HFFc6 (cell line): ENCODE measurements around the gene DNAH11. TPM values are rescaled to one million over a fixed set of nuclear protein-coding genes. Genes with fewer than 3 reads are reported as not detected.

Experiments
- DNase-seq: peaks from one replicate; pipeline ENCODE4 v3.0.0-alpha.2; 2018
- H3K27ac Mint-ChIP-seq: 2 replicates; pipeline ENCODE4 v1.8.0; 2020; ENCODE audit warnings: mild to moderate bottlenecking, mixed read lengths
- H3K27me3 Mint-ChIP-seq: 2 replicates; pipeline ENCODE4 v1.8.0; 2021; ENCODE audit warnings: mild to moderate bottlenecking, moderate library complexity, mixed read lengths; ENCODE audit not compliant: insufficient read depth
- H3K36me3 Mint-ChIP-seq: 2 replicates; pipeline ENCODE4 v1.8.0; 2021; ENCODE audit warnings: low read depth, mixed read lengths
- H3K4me1 Mint-ChIP-seq: 2 replicates; pipeline ENCODE4 v1.8.0; 2020; ENCODE audit warnings: low read depth, mixed read lengths
- H3K4me3 Mint-ChIP-seq: 2 replicates; pipeline ENCODE4 v1.8.0; 2020; ENCODE audit warnings: mild to moderate bottlenecking, moderate library complexity, mixed read lengths
- H3K9me3 Mint-ChIP-seq: 2 replicates; pipeline ENCODE4 v1.8.0; 2020; ENCODE audit warnings: mild to moderate bottlenecking, mixed read lengths
- CTCF ChIP-seq: fragments of 200-600 bp; sonication (generic); IDR thresholded peaks from 2 replicates; pipeline ENCODE4 v1.5.0; 2021; ENCODE audit warnings: antibody characterized with exemption, mild to moderate bottlenecking
- total RNA-seq, 6 experiments: library from RNA; stranded (reverse); fragmentation: NEBNext Ultra II Directional; extraction: Animal tissue kit (Norgen Biotek cat#: 25700); gene quantifications; 2 replicates in 1 of 6; 3 replicates in 5 of 6; pipeline ENCODE4 v1.2.3, GENCODE V29; 2021

DNAH11 gene
- total RNA-seq, 6 experiments from 2014 or later: 1.2 to 2.4 (median 2.1) TPM

- no peaks in the 10 kb centered on the region; the same call in none of the 2 replicates for H3K27me3 Mint-ChIP-seq
Observed at GRCh38 chr7:21766218-21766617, 223.4 kb downstream of the DNAH11 start.

DNA sequence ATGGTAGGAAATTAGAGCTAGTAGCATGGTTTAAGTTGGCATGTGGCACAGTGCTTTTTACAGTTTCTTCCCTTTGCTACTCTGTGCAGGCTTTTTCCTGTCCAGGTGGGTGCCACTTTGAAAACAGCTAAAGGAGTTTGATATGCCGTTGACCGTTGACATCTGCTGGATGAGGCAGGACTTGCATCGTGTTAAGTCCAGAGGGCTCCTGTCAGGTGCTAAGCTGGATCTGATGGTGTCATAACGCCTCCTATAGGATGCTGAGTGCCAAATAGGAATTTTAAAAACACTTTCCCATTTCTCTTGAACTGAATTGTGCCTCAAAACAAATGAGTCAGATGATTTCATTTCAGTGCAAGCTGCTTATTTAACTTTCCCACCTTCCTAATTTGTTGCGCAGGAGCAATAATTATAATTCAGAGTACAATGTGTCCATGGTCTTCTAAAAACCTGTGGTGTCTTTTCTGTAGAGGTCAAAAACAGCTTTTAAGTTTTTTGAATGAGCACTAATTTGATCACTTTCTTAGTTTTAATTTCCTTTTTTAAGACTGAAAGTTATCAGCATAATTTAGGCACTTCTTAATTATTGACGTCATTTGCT is 224.6 kb downstream of the DNAH11 start:
- DNase-seq: peak; percentile 42
- H3K36me3 Mint-ChIP-seq: no peaks in the 10 kb centered on the region
- peaks cover 4% of the 10 kb centered on the region for H3K27me3 Mint-ChIP-seq
- peaks cover 6% of the 10 kb centered on the region for H3K4me1 Mint-ChIP-seq
- no peak overlapping the region for H3K27ac Mint-ChIP-seq
- TF ChIP-seq CTCF: peak; percentile 70
- no peaks in the 10 kb centered on the region for H3K9me3 Mint-ChIP-seq
- no peak overlapping the region for H3K4me3 Mint-ChIP-seq

More at GRCh38 chr7:21766218-21766617, 223.4 kb downstream of the DNAH11 start:
- H3K27ac Mint-ChIP-seq: no peak overlapping the region
- H3K4me1 Mint-ChIP-seq: no peaks in the 10 kb centered on the region
- DNase-seq: no peak
- H3K9me3 Mint-ChIP-seq: no peaks in the 10 kb centered on the region
- H3K4me3 Mint-ChIP-seq: no peak overlapping the region
- TF ChIP-seq CTCF: no peak
- no peaks in the 10 kb centered on the region for H3K36me3 Mint-ChIP-seq

DNA sequence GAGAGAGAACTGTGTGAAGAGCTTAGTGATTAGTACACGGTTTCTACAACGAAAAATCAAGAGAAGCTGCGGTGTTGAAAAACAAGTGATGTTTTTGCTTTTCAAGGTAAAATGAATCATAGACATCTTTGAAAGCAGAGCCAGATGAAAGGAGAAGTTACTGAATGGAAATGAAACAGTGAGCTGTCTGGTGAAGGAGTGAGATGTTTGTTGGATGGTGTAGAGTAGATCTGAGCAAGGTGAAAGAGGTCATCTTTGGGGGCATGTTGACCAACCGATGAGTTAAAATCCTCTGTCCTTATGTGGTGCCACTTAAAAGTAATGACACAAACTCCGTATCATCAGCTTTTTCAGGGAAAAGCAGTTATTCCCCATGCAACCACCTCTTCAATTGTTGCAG is 225.4 kb downstream of the DNAH11 start:
- H3K4me1 Mint-ChIP-seq: peaks cover 7% of the 10 kb centered on the region
- no peak for DNase-seq
- H3K27me3 Mint-ChIP-seq: peaks cover 4% of the 10 kb centered on the region

GRCh38 chr7:21771266-21771665 is 228.4 kb downstream of the DNAH11 start:
- TF ChIP-seq CTCF: no peak
- peaks cover 9% of the 10 kb centered on the region for H3K27me3 Mint-ChIP-seq
- H3K9me3 Mint-ChIP-seq: no peaks in the 10 kb centered on the region
- no peak overlapping the region for H3K4me3 Mint-ChIP-seq
- H3K36me3 Mint-ChIP-seq: no peaks in the 10 kb centered on the region
- DNase-seq: no peak
- peaks cover 7% of the 10 kb centered on the region for H3K4me1 Mint-ChIP-seq
- H3K27ac Mint-ChIP-seq: no peak overlapping the region

More for the DNA sequence above, 225.4 kb downstream of the DNAH11 start:
- Mint-ChIP-seq H3K4me3 (no peak overlapping the region), H3K27ac (no peak overlapping the region), H3K9me3 (no peaks in the 10 kb centered on the region), H3K36me3 (no peaks in the 10 kb centered on the region)
- TF ChIP-seq CTCF: no peak

DNA sequence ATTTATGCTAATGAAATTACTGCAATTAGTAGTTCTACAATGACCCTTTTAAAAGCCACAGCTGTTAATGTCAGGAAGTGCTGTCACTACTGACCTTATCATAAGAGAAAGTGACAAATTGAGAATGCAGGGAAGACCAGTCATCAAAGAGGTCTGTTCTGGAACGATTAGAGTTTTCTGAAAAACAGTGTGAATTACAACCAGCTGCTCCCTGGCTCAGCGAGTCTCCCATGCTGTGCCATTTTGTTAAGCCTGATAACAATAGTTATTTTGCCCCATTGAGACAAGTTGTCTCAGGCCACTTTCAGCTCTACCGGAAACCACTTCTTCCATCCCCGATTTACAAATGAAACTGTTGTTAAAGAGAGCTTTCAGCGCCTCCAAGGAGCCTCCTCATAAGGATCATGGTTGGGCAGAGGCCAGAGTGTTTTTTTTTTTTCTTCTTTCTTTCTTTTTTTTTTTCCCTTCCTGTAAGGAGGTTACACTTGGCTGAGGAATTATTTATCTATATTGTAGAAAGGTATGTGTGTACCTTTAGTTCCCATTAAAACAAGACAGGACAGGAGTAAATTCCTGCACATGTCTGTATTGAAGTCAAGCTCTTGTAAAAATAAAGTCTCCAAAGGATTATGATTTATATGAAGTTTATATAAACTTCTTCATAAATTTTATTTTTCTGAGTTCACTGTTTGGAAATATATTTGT is 229.2 kb downstream of the DNAH11 start:
- Mint-ChIP-seq H3K27ac (no peak overlapping the region), H3K27me3 (peaks cover 9% of the 10 kb centered on the region), H3K36me3 (no peaks in the 10 kb centered on the region), H3K9me3 (no peaks in the 10 kb centered on the region), H3K4me3 (peak overlapping the region; percentile 54), H3K4me1 (peaks cover 7% of the 10 kb centered on the region)
- DNase-seq: no peak
- TF ChIP-seq CTCF: no peak
